Epithelial cell of esophagus (primary cell): ENCODE data around the gene UGGT1.

ENCODE experiments used
- DNase-seq: peaks from one replicate; pipeline ENCODE4 v3.0.0; 2010; ENCODE audit warnings: low read depth
- H3K4me3 ChIP-seq: 2 replicates; pipeline ENCODE4 v1.5.1; 2011; ENCODE audit warnings: mild to moderate bottlenecking, low read length, control low read depth
- CTCF ChIP-seq: IDR thresholded peaks from 2 replicates; pipeline ENCODE4 v1.5.1; 2011; ENCODE audit warnings: low read depth, mild to moderate bottlenecking, low read length, control low read depth, inconsistent platforms; ENCODE audit not compliant: insufficient read depth; ENCODE audit errors: missing control alignments

Gene UGGT1

DNA sequence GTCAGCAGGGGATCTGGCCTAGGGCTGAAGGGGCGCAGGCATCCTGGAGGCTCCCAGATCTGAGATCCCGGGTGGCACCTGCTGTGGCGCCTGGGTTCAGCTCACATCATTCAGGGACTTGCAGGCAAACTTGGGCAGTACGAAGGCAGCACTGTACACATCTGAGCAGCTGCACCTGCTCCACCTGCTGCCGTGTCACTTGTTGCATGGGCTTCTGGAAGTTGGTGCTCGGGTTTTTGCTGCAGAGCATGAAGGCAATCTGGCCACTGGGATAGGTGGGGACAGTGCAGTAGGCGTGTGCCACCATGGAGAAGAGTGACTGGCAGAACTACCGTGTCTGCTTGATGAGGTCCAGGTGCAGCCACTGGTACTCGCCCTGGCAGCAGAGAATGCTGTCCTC, 48.6 kb downstream of the UGGT1 start:
- no peak overlapping the region for H3K4me3 ChIP-seq
- no peak for TF ChIP-seq CTCF
- no peak for DNase-seq

DNA sequence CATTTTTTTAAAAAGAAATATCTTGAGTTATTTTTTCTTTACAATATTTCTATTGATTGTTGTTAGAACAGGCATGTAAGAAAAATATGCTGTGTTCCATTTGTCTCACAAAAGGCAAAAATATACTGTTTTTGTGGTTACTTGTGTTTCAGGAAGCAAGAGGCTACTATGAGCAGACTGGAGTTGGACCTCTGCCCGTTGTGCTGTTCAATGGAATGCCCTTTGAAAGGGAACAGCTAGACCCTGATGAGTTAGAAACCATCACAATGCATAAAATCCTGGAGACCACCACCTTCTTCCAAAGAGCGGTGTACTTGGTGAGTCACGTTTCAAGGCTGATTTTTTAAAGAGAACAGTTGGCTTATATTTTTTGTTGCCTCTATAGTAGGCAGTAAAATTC, 54.7 kb downstream of the UGGT1 start:
- no peak overlapping the region for H3K4me3 ChIP-seq
- DNase-seq, result no peak
- no peak for TF ChIP-seq CTCF

GRCh38 chr2:128153786-128154185, 62.8 kb downstream of the UGGT1 start:
- no peak for TF ChIP-seq CTCF
- H3K4me3 ChIP-seq, result no peak overlapping the region
- DNase-seq, result no peak

DNA sequence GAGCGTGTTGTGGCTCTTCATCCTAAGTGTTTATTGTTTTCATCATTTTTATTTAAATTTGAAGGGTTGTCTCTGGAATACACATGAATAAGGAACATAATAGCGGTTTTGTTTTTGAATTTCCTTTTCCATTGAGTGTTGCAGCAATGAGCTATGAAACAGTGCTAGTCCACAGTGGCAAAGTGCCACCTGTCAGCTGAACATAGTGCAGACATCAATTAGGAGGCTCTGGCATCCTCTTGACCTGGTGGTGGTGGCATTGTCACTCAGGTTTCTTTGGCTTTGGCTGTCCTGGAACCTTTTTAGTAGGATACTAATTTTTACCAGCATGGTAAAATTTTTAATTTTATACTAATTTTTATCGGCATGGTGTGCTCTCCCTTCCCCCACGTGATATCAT, 63.2 kb downstream of the UGGT1 start:
- H3K4me3 ChIP-seq, result no peak overlapping the region
- no peak for TF ChIP-seq CTCF
- no peak for DNase-seq

GRCh38 chr2:128155970-128156369, 65.0 kb downstream of the UGGT1 start:
- no peak overlapping the region for H3K4me3 ChIP-seq
- DNase-seq, result no peak
- no peak for TF ChIP-seq CTCF

- no peak for DNase-seq
- no peak for TF ChIP-seq CTCF
- H3K4me3 ChIP-seq, result no peak overlapping the region
These were observed 65.8 kb downstream of the UGGT1 start for GRCh38 chr2:128156812-128157211.

GRCh38 chr2:128157644-128158043, 66.6 kb downstream of the UGGT1 start:
- no peak for DNase-seq
- no peak overlapping the region for H3K4me3 ChIP-seq
- no peak for TF ChIP-seq CTCF
